Fibroblast of the aortic adventitia (primary cell): ENCODE results near the gene CR1L. TPM values are rescaled to one million over a fixed set of nuclear protein-coding genes. Genes with fewer than 3 reads are reported as not detected.
"Not testable (repeated sequence)": the region's sequence is repeated elsewhere in the genome, so short reads cannot be mapped to it uniquely, and the experiment has no call there.

Experiments
- DNase-seq: peaks from one replicate; pipeline ENCODE4 v3.0.0-alpha.2; 2010; ENCODE audit warnings: low read depth
- H3K4me3 ChIP-seq: 2 replicates; pipeline ENCODE4 v1.5.1; 2011; ENCODE audit warnings: low read depth, mild to moderate bottlenecking, control low read depth, low read length, moderate library complexity
- CTCF ChIP-seq: IDR thresholded peaks from 2 replicates; pipeline ENCODE4 v1.5.1; 2011; ENCODE audit warnings: mild to moderate bottlenecking, low read length, control low read depth, inconsistent platforms; ENCODE audit not compliant: insufficient read depth
- small RNA-seq: library from RNA; depleted of rRNA; stranded (forward); fragments of <200 nt; gene quantifications from one replicate; pipeline ENCODE3, GENCODE V24; 2012
- total RNA-seq: library from RNA; depleted of rRNA; stranded (reverse); fragments of >200 nt; gene quantifications from 2 replicates; pipeline ENCODE4 v1.2.3, GENCODE V29; 2012; ENCODE audit warnings: low replicate concordance

CR1L gene
- total RNA-seq, 1 donor, result not detected

- DNase-seq, result no peak
- no peak for TF ChIP-seq CTCF
- no peak overlapping the region for H3K4me3 ChIP-seq
Measured at GRCh38 chr1:207763091-207763490, 118.2 kb downstream of the CR1L start.

GRCh38 chr1:207763972-207764371 is 119.0 kb downstream of the CR1L start:
- DNase-seq, result no peak
- no peak for TF ChIP-seq CTCF
- no peak overlapping the region for H3K4me3 ChIP-seq

GRCh38 chr1:207766569-207766968 is 121.6 kb downstream of the CR1L start:
- no peak for DNase-seq
- H3K4me3 ChIP-seq, result no peak overlapping the region
- TF ChIP-seq CTCF, result no peak

GRCh38 chr1:207770514-207770913 is 125.6 kb downstream of the CR1L start:
- not testable (repeated sequence) for H3K4me3 ChIP-seq, DNase-seq

Small RNA genes lying within 50 kb of the gene (small RNA-seq; reads per million reads assigned to genes)
- gene RNA5SP534, result not detected

Other genes starting within 250 kb of the CR1L start
- gene CR2, start 190.8 kb upstream of the CR1L start, total RNA-seq, result not detected in 2 replicates
- not detected in 2 replicates for gene CR1, start 149.0 kb upstream of the CR1L start, total RNA-seq
- 56.4 and 92.3 TPM in 2 replicates for gene CD46, start 106.9 kb downstream of the CR1L start, total RNA-seq